K562 (cell line): Measurements from ENCODE around the gene NPTXR. TPM values are rescaled to one million over a fixed set of nuclear protein-coding genes. Genes with fewer than 3 reads are reported as not detected.

Source experiments
- ATAC-seq: fragments of 200-7000 bp; cut with Tn5 transposase; 3 replicates; pipeline ENCODE4 v1.9.1; 2020; ENCODE audit warnings: moderate library complexity
- BruUV-seq: library from RNA; stranded (reverse); fragments of 400-500 nt; replicated peaks from 2 replicates; lab custom pipeline; 2021; lab: Mats Ljungman, UMichigan
- CTCF ChIA-PET: fragments of 300-600 bp; formaldehyde crosslinking; extraction: SDS; loops from one replicate; lab custom pipeline; 2021; ENCODE audit warnings: low intra/inter-chr PET ratio; lab: Yijun Ruan, JAX
- POLR2A ChIA-PET: fragments of 300-600, 350-650 bp; sonication (Branson Sonifier 250); formaldehyde crosslinking; extraction: SDS; loops from one replicate; lab custom pipeline; 2021; ENCODE audit warnings: antibody characterized with exemption, inconsistent platforms; lab: Yijun Ruan, JAX
- DNase-seq, 4 experiments: peaks; one replicate each; pipeline versions ENCODE4 v3.0.0 to v3.0.0-alpha.2; 2011 to 2018; ENCODE audit warnings: low spot score in 3 of 4, mixed read lengths in 3 of 4; ENCODE audit errors: extremely low read depth in 1 of 4
- FAIRE-seq: peaks from 2 replicates; lab custom pipeline; 2011; peaks lifted over from hg19 to GRCh38; lab: Jason Lieb, UNC
- H2AFZ ChIP-seq: 2 replicates; pipeline ENCODE4 v1.6.0; 2011; ENCODE audit warnings: low read depth, low read length, control low read depth, inconsistent platforms
- H3K27ac ChIP-seq: fragments of 200-600 bp; 3 replicates; pipeline ENCODE4 v1.8.0; 2011; ENCODE audit warnings: low read depth, mild to moderate bottlenecking, control low read depth, inconsistent platforms, low read length, moderate library complexity, mixed read lengths; ENCODE audit errors: extremely low read depth
- H3K27me3 ChIP-seq, 2 experiments: fragments of 300-600 bp in 1 of 2; 2 replicates in 1 of 2; 3 replicates in 1 of 2; pipeline versions ENCODE4 v1.6.0 to v1.8.0; 2011; ENCODE audit warnings: inconsistent platforms in 2 of 2, low read length in 2 of 2, mild to moderate bottlenecking in 1 of 2, mixed read lengths in 1 of 2, moderate library complexity in 1 of 2; ENCODE audit not compliant: control insufficient read depth in 2 of 2, insufficient read depth in 2 of 2
- H3K36me3 ChIP-seq: fragments of 300-600 bp; 3 replicates; pipeline ENCODE4 v1.8.0; 2011; ENCODE audit warnings: mild to moderate bottlenecking, low read length, inconsistent platforms; ENCODE audit not compliant: control insufficient read depth, insufficient read depth
- H3K4me1 ChIP-seq, 2 experiments: fragments of 200-600 bp in 1 of 2; replicated peaks in 1 of 2; 2 replicates in 1 of 2; 3 replicates in 1 of 2; pipeline versions ENCODE4 v1.5.1 to v1.8.0; 2011; ENCODE audit warnings: inconsistent platforms in 2 of 2, low read length in 2 of 2, mild to moderate bottlenecking in 1 of 2, mixed read lengths in 1 of 2, moderate library complexity in 1 of 2; ENCODE audit not compliant: control insufficient read depth in 2 of 2, insufficient read depth in 2 of 2
- H3K4me2 ChIP-seq: 2 replicates; pipeline ENCODE4 v1.6.1; 2011; ENCODE audit warnings: low read length, control low read depth, inconsistent platforms, mixed read lengths; ENCODE audit not compliant: insufficient read depth
- H3K4me3 ChIP-seq: fragments of 200-600 bp; sonication (generic), shearing (Covaris generic); 2 replicates; pipeline ENCODE4 v1.5.1; 2016; ENCODE audit warnings: control low read depth, inconsistent platforms
- H3K79me2 ChIP-seq: fragments of 200-600 bp; 3 replicates; pipeline ENCODE4 v1.8.0; 2011; ENCODE audit warnings: low read length, inconsistent platforms; ENCODE audit not compliant: control insufficient read depth, insufficient read depth
- H3K9ac ChIP-seq, 2 experiments: 2 replicates each; pipeline versions ENCODE4 v1.6.0 to v1.6.1; 2011; ENCODE audit warnings: low read depth in 2 of 2, low read length in 2 of 2, control low read depth in 1 of 2, inconsistent platforms in 1 of 2, mild to moderate bottlenecking in 1 of 2, mixed read lengths in 1 of 2; ENCODE audit not compliant: insufficient read depth in 1 of 2
- H3K9me1 ChIP-seq: one replicate; pipeline ENCODE4 v1.6.0; 2011; ENCODE audit warnings: inconsistent platforms, mild to moderate bottlenecking, low read length, moderate library complexity; ENCODE audit not compliant: control insufficient read depth, insufficient read depth
- H3K9me3 ChIP-seq: replicated peaks from 2 replicates; pipeline ENCODE4 v1.5.1; 2011; ENCODE audit warnings: low read depth, low read length, inconsistent platforms; ENCODE audit not compliant: control insufficient read depth, insufficient read depth
- H4K20me1 ChIP-seq: replicated peaks from 2 replicates; pipeline ENCODE4 v1.6.1; 2011; ENCODE audit warnings: low read length, inconsistent platforms, mixed read lengths; ENCODE audit not compliant: control insufficient read depth, insufficient read depth
- DNMT1 ChIP-seq: fragments of 450-650 bp; IDR thresholded peaks from 2 replicates; pipeline ENCODE4 v1.6.1; 2016; ENCODE audit warnings: antibody characterized with exemption, mild to moderate bottlenecking
- EP300 ChIP-seq: IDR thresholded peaks from 2 replicates; pipeline ENCODE4 v1.6.1; 2012; ENCODE audit warnings: low read length, improper control_type of control experiment
- GTF2F1 ChIP-seq: IDR thresholded peaks from 2 replicates; pipeline ENCODE4 v1.6.1; 2011; ENCODE audit warnings: low read depth, low read length, improper control_type of control experiment
- L3MBTL2 ChIP-seq: fragments of 450-650 bp; IDR thresholded peaks from 2 replicates; pipeline ENCODE4 v1.6.1; 2016; ENCODE audit warnings: mild to moderate bottlenecking, moderate library complexity
- NCOA1 ChIP-seq: fragments of 450-650 bp; IDR thresholded peaks from 2 replicates; pipeline ENCODE4 v1.6.1; 2016; ENCODE audit warnings: low read depth
- NFYB ChIP-seq: IDR thresholded peaks from 2 replicates; pipeline ENCODE4 v1.6.1; 2011; ENCODE audit warnings: mild to moderate bottlenecking, moderate library complexity; ENCODE audit not compliant: insufficient read length; ENCODE audit errors: extremely low read depth
- POLR2G ChIP-seq: fragments of 200-400 bp; formaldehyde crosslinking; IDR thresholded peaks from 2 replicates; pipeline ENCODE4 v1.6.1; 2017; ENCODE audit warnings: low read depth, mild to moderate bottlenecking, antibody characterized with exemption, low read length, moderate library complexity
- PTTG1 ChIP-seq: fragments of 450-650 bp; IDR thresholded peaks from 2 replicates; pipeline ENCODE4 v1.6.1; 2016; ENCODE audit warnings: low read depth, mild to moderate bottlenecking, missing genetic modification characterization, missing compliant biosample characterization
- RBBP5 ChIP-seq: fragments of 200-600 bp; sonication (generic); IDR thresholded peaks from 2 replicates; pipeline ENCODE4 v1.6.1; 2012; ENCODE audit warnings: borderline replicate concordance, mild to moderate bottlenecking, low read length, control low read depth, inconsistent platforms; ENCODE audit not compliant: insufficient read depth, poor library complexity, severe bottlenecking
- SMARCE1 ChIP-seq: fragments of 450-650 bp; IDR thresholded peaks from 2 replicates; pipeline ENCODE4 v1.7.1; 2016; ENCODE audit warnings: mild to moderate bottlenecking
- ZC3H8 ChIP-seq: fragments of 450-650 bp; IDR thresholded peaks from 2 replicates; pipeline ENCODE4 v1.6.1; 2017
- ZNF347 ChIP-seq: fragments of 450-650 bp; formaldehyde crosslinking; IDR thresholded peaks from 2 replicates; pipeline ENCODE4 v1.4.0; 2020; ENCODE audit warnings: low read depth, mild to moderate bottlenecking, moderate library complexity
- WGBS: fragments of 100-300 bp; shearing (Covaris generic); methylation state at CpG from one replicate; pipeline ENCODE4 v1.1.6; 2016; ENCODE audit warnings: low coverage, mixed read lengths; ENCODE audit not compliant: insufficient coverage; ENCODE audit errors: missing lambda C conversion rate; 5-methylcytosine and 5-hydroxymethylcytosine counted together
- in situ Hi-C: fragments of 300-500 bp; cut with MboI; formaldehyde crosslinking; loops from 4 replicates; pipeline ENCODE4 v1.15.0; 2018; ENCODE audit warnings: inconsistent platforms, mixed read lengths
- intact Hi-C: fragments of 100-400 bp; cut with micrococcal nuclease; formaldehyde crosslinking; loops from 2 replicates; pipeline ENCODE4 v1.14.2; 2022
- polyA plus RNA-seq, 8 experiments: library from polyadenylated mRNA; depleted of rRNA in 4 of 8; stranded (reverse) in 5 of 8; unstranded in 3 of 8; fragments of >200 nt; fragmentation: Nextera tagmentation in 2 of 8; fragmentation: Illumina TruSeq in 1 of 8; extraction: Ambion mirVana in 2 of 8; extraction: Trizol in 1 of 8; gene quantifications; 2 replicates each; pipeline versions ENCODE4 v1.2.1 to v1.2.3, GENCODE V29; 2011 to 2014; ENCODE audit warnings: inconsistent platforms in 1 of 8, missing spikeins in 1 of 8
- total RNA-seq, 7 experiments: library from RNA; depleted of rRNA in 6 of 7; stranded (reverse); fragments of >200 nt in 6 of 7; fragmentation: Illumina TruSeq in 2 of 7; extraction: Trizol in 2 of 7; gene quantifications; 2 replicates each; pipeline versions ENCODE4 v1.2.1 to v1.2.3, GENCODE V29; 2011 to 2021; ENCODE audit warnings: low replicate concordance in 1 of 7
- TF ChIP-seq, protein P1 (sequence below): fragments of 250-450 bp; sonication (Bioruptor Pico); IDR thresholded peaks from 2 replicates; pipeline ENCODE4 v1.8.0; 2022; ENCODE audit warnings: moderate library complexity, mild to moderate bottlenecking, inconsistent platforms
- TF ChIP-seq, protein P2 (sequence below): fragments of 250-450 bp; sonication (Bioruptor Pico); IDR thresholded peaks from 2 replicates; pipeline ENCODE4 v1.8.0; 2021; ENCODE audit warnings: moderate library complexity, mild to moderate bottlenecking, inconsistent platforms
- TF ChIP-seq, protein P3 (sequence below): fragments of 450-650 bp; IDR thresholded peaks from 2 replicates; pipeline ENCODE4 v1.6.1; 2016; ENCODE audit warnings: borderline replicate concordance

The NPTXR gene
- total and polyA plus RNA-seq, 9 of the 15 experiments (the other 6 are each of a cell fraction or from before 2014, with no cell fraction given), result 0.01 to 3.1 (median 1.1) TPM

DNA sequence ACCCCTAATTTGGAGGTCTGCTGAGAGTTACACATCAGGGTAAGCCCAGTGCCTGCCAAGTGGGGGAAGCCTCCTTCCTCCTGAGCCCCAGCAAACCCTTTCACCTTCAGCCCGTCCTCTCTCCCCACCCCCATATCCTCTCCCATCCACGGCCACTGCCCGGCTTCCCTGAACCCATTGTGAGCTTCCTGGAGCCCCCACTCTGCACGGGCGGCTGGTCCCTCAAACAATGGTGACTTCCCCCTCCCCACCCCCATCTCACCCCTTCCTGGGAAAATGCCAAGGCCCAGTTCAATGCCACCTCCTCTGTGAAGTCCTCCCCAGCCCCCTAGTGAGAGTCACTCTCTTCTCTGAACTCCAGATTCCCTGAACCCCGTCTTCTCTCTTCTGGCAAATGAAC, 67.7 kb downstream of the NPTXR start (continued):
- TF ChIP-seq, protein P1, sequence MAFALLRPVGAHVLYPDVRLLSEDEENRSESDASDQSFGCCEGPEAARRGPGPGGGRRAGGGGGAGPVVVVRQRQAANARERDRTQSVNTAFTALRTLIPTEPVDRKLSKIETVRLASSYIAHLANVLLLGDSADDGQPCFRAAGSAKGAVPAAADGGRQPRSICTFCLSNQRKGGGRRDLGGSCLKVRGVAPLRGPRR (CRISPR knock-in tag), result no peak
- TF ChIP-seq NCOA1 (no peak), DNMT1 (no peak), ZNF347 (CRISPR knock-in tag) (no peak), L3MBTL2 (no peak), EP300 (no peak)
- TF ChIP-seq, all 486 proteins: peak for 0

DNA sequence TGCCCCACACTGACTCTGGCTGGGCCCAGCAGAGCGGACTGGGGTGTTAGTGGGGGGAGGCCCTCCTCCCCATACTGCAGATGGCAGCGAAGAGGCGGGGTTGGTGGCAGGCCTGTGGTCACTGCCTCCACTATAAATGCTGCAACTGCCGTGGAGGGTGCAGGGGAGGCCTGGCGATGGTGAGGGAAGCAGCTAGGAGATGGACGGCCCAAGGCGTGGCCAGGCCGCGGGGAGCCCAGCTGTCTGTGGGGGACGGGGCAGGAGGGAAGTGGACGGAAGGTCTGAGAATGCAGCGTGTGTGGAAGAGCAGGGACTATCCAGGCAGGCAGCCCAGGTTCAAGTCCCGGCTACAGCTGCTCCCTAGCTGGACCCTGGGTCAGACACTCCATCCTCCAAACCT, 68.2 kb downstream of the NPTXR start:
- ATAC-seq, result peak; percentile 32; the same call in 2 of the 3 replicates
- H4K20me1 ChIP-seq, result no peaks in the 10 kb centered on the region
- TF ChIP-seq NFYB (no peak), RBBP5 (no peak), PTTG1 (tag) (no peak), POLR2G (no peak), GTF2F1 (no peak), ZC3H8 (no peak), SMARCE1 (no peak)
- TF ChIP-seq, protein P2, sequence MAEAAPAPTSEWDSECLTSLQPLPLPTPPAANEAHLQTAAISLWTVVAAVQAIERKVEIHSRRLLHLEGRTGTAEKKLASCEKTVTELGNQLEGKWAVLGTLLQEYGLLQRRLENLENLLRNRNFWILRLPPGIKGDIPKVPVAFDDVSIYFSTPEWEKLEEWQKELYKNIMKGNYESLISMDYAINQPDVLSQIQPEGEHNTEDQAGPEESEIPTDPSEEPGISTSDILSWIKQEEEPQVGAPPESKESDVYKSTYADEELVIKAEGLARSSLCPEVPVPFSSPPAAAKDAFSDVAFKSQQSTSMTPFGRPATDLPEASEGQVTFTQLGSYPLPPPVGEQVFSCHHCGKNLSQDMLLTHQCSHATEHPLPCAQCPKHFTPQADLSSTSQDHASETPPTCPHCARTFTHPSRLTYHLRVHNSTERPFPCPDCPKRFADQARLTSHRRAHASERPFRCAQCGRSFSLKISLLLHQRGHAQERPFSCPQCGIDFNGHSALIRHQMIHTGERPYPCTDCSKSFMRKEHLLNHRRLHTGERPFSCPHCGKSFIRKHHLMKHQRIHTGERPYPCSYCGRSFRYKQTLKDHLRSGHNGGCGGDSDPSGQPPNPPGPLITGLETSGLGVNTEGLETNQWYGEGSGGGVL (CRISPR knock-in tag), result no peak
- TF ChIP-seq, protein P1 (CRISPR knock-in tag), result no peak
- TF ChIP-seq, protein P3, sequence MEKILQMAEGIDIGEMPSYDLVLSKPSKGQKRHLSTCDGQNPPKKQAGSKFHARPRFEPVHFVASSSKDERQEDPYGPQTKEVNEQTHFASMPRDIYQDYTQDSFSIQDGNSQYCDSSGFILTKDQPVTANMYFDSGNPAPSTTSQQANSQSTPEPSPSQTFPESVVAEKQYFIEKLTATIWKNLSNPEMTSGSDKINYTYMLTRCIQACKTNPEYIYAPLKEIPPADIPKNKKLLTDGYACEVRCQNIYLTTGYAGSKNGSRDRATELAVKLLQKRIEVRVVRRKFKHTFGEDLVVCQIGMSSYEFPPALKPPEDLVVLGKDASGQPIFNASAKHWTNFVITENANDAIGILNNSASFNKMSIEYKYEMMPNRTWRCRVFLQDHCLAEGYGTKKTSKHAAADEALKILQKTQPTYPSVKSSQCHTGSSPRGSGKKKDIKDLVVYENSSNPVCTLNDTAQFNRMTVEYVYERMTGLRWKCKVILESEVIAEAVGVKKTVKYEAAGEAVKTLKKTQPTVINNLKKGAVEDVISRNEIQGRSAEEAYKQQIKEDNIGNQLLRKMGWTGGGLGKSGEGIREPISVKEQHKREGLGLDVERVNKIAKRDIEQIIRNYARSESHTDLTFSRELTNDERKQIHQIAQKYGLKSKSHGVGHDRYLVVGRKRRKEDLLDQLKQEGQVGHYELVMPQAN, result no peak
- TF ChIP-seq, all 486 proteins: peak for 0
- no peak for FAIRE-seq
- Histone ChIP-seq H3K27ac (no peak overlapping the region), H3K9me3 (no peaks in the 10 kb centered on the region), H3K4me3 (no peak overlapping the region), H3K9ac (peak overlapping the region in 1 of 2 experiments; percentile 76; a peak in 2 of 4 replicates), H3K9me1 (no peaks in the 10 kb centered on the region), H2AFZ (no peak overlapping the region), H3K4me2 (no peak overlapping the region), H3K4me1 (peaks cover 0 to 12% of the 10 kb centered on the region in 2 experiments; a peak in 4 of 5 replicates), H3K27me3 (no peaks in the 10 kb centered on the region), H3K36me3 (no peaks in the 10 kb centered on the region), H3K79me2 (no peaks in the 10 kb centered on the region)
- CTCF ChIA-PET, result no interaction called here
- no TSS peak for BruUV-seq
- no peak for DNase-seq
- intact Hi-C loops (no loop called here), in situ Hi-C loops (no loop called here)
- WGBS, result 84% methylated on average over 13 of the region's 13 CpGs
- POLR2A ChIA-PET, result interaction anchor here (1.2 kb wide), 1 partner anchor 10 kb away, joined by 3 read pairs; no protein-coding TSS in a partner anchor
